HepG2 (cell line): ENCODE data around the gene KCND1. TPM values are rescaled to one million over a fixed set of nuclear protein-coding genes. Genes with fewer than 3 reads are reported as not detected.

Experiments used
- ATAC-seq: fragments of 200-7000 bp; cut with Tn5 transposase; 3 replicates; pipeline ENCODE4 v1.9.1; 2020; ENCODE audit warnings: mild to moderate bottlenecking, moderate library complexity
- BruUV-seq: library from RNA; stranded (reverse); fragments of 400-500 nt; replicated peaks from 2 replicates; lab custom pipeline; 2021; lab: Mats Ljungman, UMichigan
- CTCF ChIA-PET: fragments of 300-600 bp; formaldehyde crosslinking; extraction: SDS; loops from one replicate; lab custom pipeline; 2021; ENCODE audit warnings: low total read pairs, inconsistent platforms, low intra/inter-chr PET ratio; lab: Yijun Ruan, JAX
- POLR2A ChIA-PET: fragments of 350-600 bp; sonication (Branson Sonifier 250); formaldehyde crosslinking; loops from one replicate; lab custom pipeline; 2020; ENCODE audit warnings: antibody characterized with exemption, inconsistent platforms; lab: Yijun Ruan, JAX
- DNase-seq: peaks from one replicate; pipeline ENCODE4 v3.0.0-alpha.2; 2015; ENCODE audit warnings: low spot score
- FAIRE-seq: peaks from 3 replicates; lab custom pipeline; 2011; peaks lifted over from hg19 to GRCh38; lab: Jason Lieb, UNC
- H2AFZ ChIP-seq: one replicate; pipeline ENCODE4 v1.6.1; 2011; ENCODE audit warnings: low read length, inconsistent platforms
- H3K27ac ChIP-seq: fragments of 300-600 bp; 3 replicates; pipeline ENCODE4 v1.8.0; 2011; ENCODE audit warnings: mixed run types, mild to moderate bottlenecking, mixed read lengths, low read length, inconsistent platforms; ENCODE audit not compliant: insufficient read depth; ENCODE audit errors: extremely low read length
- H3K27me3 ChIP-seq, 2 experiments: fragments of 200-600 bp in 1 of 2; 2 replicates in 1 of 2; 3 replicates in 1 of 2; pipeline versions ENCODE4 v1.6.0 to v1.8.0; 2011; ENCODE audit warnings: low read length in 2 of 2, mild to moderate bottlenecking in 2 of 2, moderate library complexity in 2 of 2, inconsistent platforms in 1 of 2; ENCODE audit not compliant: insufficient read depth in 2 of 2, control insufficient read depth in 1 of 2
- H3K36me3 ChIP-seq, 2 experiments: fragments of 200-600 bp in 1 of 2; replicated peaks in 1 of 2; 2 replicates in 1 of 2; 3 replicates in 1 of 2; pipeline versions ENCODE4 v1.5.1 to v1.8.0; 2011; ENCODE audit warnings: low read length in 2 of 2, inconsistent platforms in 1 of 2; ENCODE audit not compliant: insufficient read depth in 2 of 2, control insufficient read depth in 1 of 2
- H3K4me1 ChIP-seq: 2 replicates; pipeline ENCODE4 v1.5.1; 2012; ENCODE audit warnings: low read length, inconsistent platforms; ENCODE audit not compliant: insufficient read depth
- H3K4me2 ChIP-seq: 2 replicates; pipeline ENCODE4 v1.6.0; 2011; ENCODE audit warnings: low read depth, low read length, inconsistent platforms
- H3K4me3 ChIP-seq, 3 experiments: fragments of 200-600 bp in 1 of 3; sonication (generic), shearing (Covaris generic) in 1 of 3; replicated peaks in 1 of 3; 2 replicates each; pipeline ENCODE4 v1.5.1; 2011 to 2016; ENCODE audit warnings: low read length in 3 of 3, inconsistent platforms in 2 of 3, low read depth in 2 of 3, mild to moderate bottlenecking in 2 of 3, control low read depth in 1 of 3, mixed read lengths in 1 of 3; ENCODE audit not compliant: insufficient read depth in 1 of 3
- H3K79me2 ChIP-seq: one replicate; pipeline ENCODE4 v1.6.1; 2011; ENCODE audit warnings: low read length, inconsistent platforms; ENCODE audit not compliant: insufficient read depth
- H3K9ac ChIP-seq: 2 replicates; pipeline ENCODE4 v1.6.0; 2011; ENCODE audit warnings: mild to moderate bottlenecking, low read depth, low read length, inconsistent platforms; ENCODE audit not compliant: insufficient read depth
- H3K9me3 ChIP-seq: 2 replicates; pipeline ENCODE4 v1.5.1; 2012; ENCODE audit warnings: mild to moderate bottlenecking, low read length
- H4K20me1 ChIP-seq: 2 replicates; pipeline ENCODE4 v1.6.0; 2011; ENCODE audit warnings: inconsistent platforms, mild to moderate bottlenecking, low read length, moderate library complexity; ENCODE audit not compliant: insufficient read depth
- CBX2 ChIP-seq, 2 experiments: fragments of 200-600 bp in 1 of 2; sonication (generic); formaldehyde crosslinking in 1 of 2; IDR thresholded peaks; 2 replicates each; pipeline versions ENCODE4 v1.7.0 to v1.8.1; 2018 to 2022; ENCODE audit warnings: low read depth in 2 of 2, low read length in 1 of 2, mild to moderate bottlenecking in 1 of 2, missing genetic modification reagents in 1 of 2
- CCDC6 ChIP-seq: sonication (generic); formaldehyde crosslinking; IDR thresholded peaks from 2 replicates; pipeline ENCODE4 v1.8.1; 2022; ENCODE audit warnings: mild to moderate bottlenecking, missing genetic modification reagents, moderate library complexity
- HDAC6 ChIP-seq: fragments of 200-600 bp; sonication (generic); IDR thresholded peaks from 2 replicates; pipeline ENCODE4 v1.7.0; 2017; ENCODE audit warnings: mild to moderate bottlenecking, antibody characterized with exemption, low read length, low read depth
- KAT2B ChIP-seq: fragments of 150-350 bp; IDR thresholded peaks from 2 replicates; pipeline ENCODE4 v1.6.1; 2014; ENCODE audit warnings: low read depth, low read length, borderline replicate concordance
- POGK ChIP-seq: sonication (generic); formaldehyde crosslinking; conservative IDR thresholded peaks from 2 replicates; pipeline ENCODE4 v1.8.0; 2022; ENCODE audit warnings: mild to moderate bottlenecking, moderate library complexity, missing genetic modification reagents
- PREB ChIP-seq: sonication (generic); formaldehyde crosslinking; IDR thresholded peaks from 2 replicates; pipeline ENCODE4 v1.4.0; 2020; ENCODE audit warnings: missing genetic modification reagents
- RBM39 ChIP-seq: fragments of 200-400 bp; formaldehyde crosslinking; IDR thresholded peaks from one replicate; pipeline ENCODE4 v1.6.1; 2018; ENCODE audit warnings: antibody characterized with exemption, mild to moderate bottlenecking, low read depth, low read length; ENCODE audit not compliant: poor library complexity, severe bottlenecking
- REXO4 ChIP-seq: sonication (generic); formaldehyde crosslinking; IDR thresholded peaks from 2 replicates; pipeline ENCODE4 v1.8.0; 2022; ENCODE audit warnings: missing genetic modification reagents, mild to moderate bottlenecking, borderline replicate concordance
- SALL2 ChIP-seq: sonication (generic); formaldehyde crosslinking; IDR thresholded peaks from 2 replicates; pipeline ENCODE4 v1.8.1; 2023; ENCODE audit warnings: mild to moderate bottlenecking, missing genetic modification reagents, inconsistent platforms
- SP140L ChIP-seq: sonication (generic); formaldehyde crosslinking; IDR thresholded peaks from 2 replicates; pipeline ENCODE4 v1.4.0; 2020; ENCODE audit warnings: missing genetic modification reagents, borderline replicate concordance
- ZIK1 ChIP-seq: sonication (generic); formaldehyde crosslinking; IDR thresholded peaks from 2 replicates; pipeline ENCODE4 v1.5.0; 2020; ENCODE audit warnings: mild to moderate bottlenecking, low read depth, missing genetic modification reagents, borderline replicate concordance
- ZMYM2 ChIP-seq: sonication (generic); formaldehyde crosslinking; IDR thresholded peaks from 2 replicates; pipeline ENCODE4 v1.8.0; 2022; ENCODE audit warnings: mild to moderate bottlenecking, missing genetic modification reagents
- ZNF326 ChIP-seq: sonication (generic); formaldehyde crosslinking; IDR thresholded peaks from 2 replicates; pipeline ENCODE4 v1.4.0; 2020; ENCODE audit warnings: missing genetic modification reagents, borderline replicate concordance
- ZNF713 ChIP-seq: sonication (generic); formaldehyde crosslinking; IDR thresholded peaks from 2 replicates; pipeline ENCODE4 v1.4.0; 2020; ENCODE audit warnings: mild to moderate bottlenecking, missing genetic modification reagents
- ZNF746 ChIP-seq: sonication (generic); formaldehyde crosslinking; IDR thresholded peaks from 2 replicates; pipeline ENCODE4 v1.8.0; 2022; ENCODE audit warnings: mild to moderate bottlenecking, missing genetic modification reagents
- ZNF773 ChIP-seq: sonication (generic); formaldehyde crosslinking; IDR thresholded peaks from 2 replicates; pipeline ENCODE4 v1.4.0; 2020; ENCODE audit warnings: missing genetic modification reagents, borderline replicate concordance
- WGBS: methylation state at CpG from one replicate; pipeline ENCODE4 v1.1.6; 2017; ENCODE audit warnings: low lambda C conversion rate; 5-methylcytosine and 5-hydroxymethylcytosine counted together
- in situ Hi-C: cut with HindIII; loops from 2 replicates; pipeline ENCODE4 v1.10.0; 2017; ENCODE audit warnings: low pct_unique_long_range_greater_than_20kb; ENCODE audit not compliant: extremely low pct_ligation_motif_present
- intact Hi-C: fragments of 100-400 bp; cut with micrococcal nuclease; formaldehyde crosslinking; loops from one replicate; pipeline ENCODE4 v1.10.0; 2022; ENCODE audit not compliant: unreplicated experiment
- polyA plus RNA-seq, 8 experiments: library from polyadenylated mRNA; depleted of rRNA in 3 of 8; stranded (reverse) in 7 of 8; unstranded in 1 of 8; fragments of >200 nt; fragmentation: Illumina TruSeq in 4 of 8; extraction: Trizol in 4 of 8; gene quantifications; 2 replicates each; pipeline versions ENCODE4 v1.2.1 to v1.2.3, GENCODE V29; 2011 to 2016; ENCODE audit warnings: low read depth in 4 of 8, missing spikeins in 1 of 8, mixed read lengths in 1 of 8; ENCODE audit not compliant: insufficient read depth in 1 of 8
- total RNA-seq, 5 experiments: library from RNA; depleted of rRNA; stranded (reverse); fragments of >200 nt; fragmentation: Illumina TruSeq; extraction: Trizol; gene quantifications; 2 replicates each; pipeline ENCODE4 v1.2.3, GENCODE V29; 2016; ENCODE audit warnings: low read depth in 1 of 5

Gene KCND1
- total and polyA plus RNA-seq, 2 of the 13 experiments (the other 11 are each of a cell fraction or from before 2014, with no cell fraction given), result 0.07 to 0.30 TPM

DNA sequence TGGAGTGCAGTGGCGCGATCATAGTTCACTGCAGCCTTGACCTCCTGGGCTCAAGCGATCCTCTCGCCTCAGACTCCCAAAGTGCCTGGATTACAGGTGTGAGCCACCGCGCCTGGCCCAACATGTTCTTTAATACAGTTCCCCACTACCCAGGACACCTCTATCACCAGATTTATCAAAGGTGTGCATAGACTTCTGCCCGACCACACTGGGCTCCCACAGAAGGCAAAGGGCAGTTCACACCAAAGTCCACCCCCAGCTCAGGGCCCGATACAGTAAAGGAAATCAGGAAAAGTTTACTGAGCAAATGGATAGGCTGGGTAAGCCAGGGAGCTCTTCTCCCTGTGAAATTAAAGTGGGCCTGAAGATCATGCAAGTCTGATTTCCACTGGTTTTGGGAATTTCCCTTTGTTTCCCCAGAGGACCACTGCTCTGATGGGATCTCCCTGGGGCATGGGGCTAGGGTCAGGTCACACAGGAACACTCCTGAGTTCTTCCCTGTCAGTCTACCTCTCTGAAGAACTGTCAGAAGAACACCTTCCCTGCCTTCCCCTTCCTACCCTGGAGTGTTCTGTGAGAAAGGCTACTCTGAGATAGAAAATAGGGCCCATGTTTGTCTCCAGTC, 35.1 kb downstream of the KCND1 start:
- BruUV-seq, result no TSS peak
- POLR2A ChIA-PET, result no interaction called here
- peaks cover 8 to 28% of the 10 kb centered on the region in 2 experiments; a peak in 4 of 5 replicates for H3K36me3 ChIP-seq

More for the DNA sequence above, 35.1 kb downstream of the KCND1 start:
- Histone ChIP-seq H3K4me1 (peaks cover 13% of the 10 kb centered on the region), H3K79me2 (peaks cover 18% of the 10 kb centered on the region), H3K9ac (no peak overlapping the region), H4K20me1 (no peaks in the 10 kb centered on the region), H3K27me3 (no peaks in the 10 kb centered on the region), H3K9me3 (no peaks in the 10 kb centered on the region), H3K27ac (no peak overlapping the region), H2AFZ (no peak overlapping the region)
- FAIRE-seq (no peak), DNase-seq (no peak), ATAC-seq (no peak)
- in situ Hi-C loops, result no loop called here
- CTCF ChIA-PET, result no interaction called here
- TF ChIP-seq CCDC6 (CRISPR knock-in tag) (no peak), SALL2 (CRISPR knock-in tag) (no peak), REXO4 (no peak), CBX2 (IDR thresholded peaks at IDR 0.05; ENCODE audit: low read depth, low read length) (no peak), CBX2 (CRISPR knock-in tag; IDR thresholded peaks at IDR 0.05; ENCODE audit: low read depth) (no peak), ZNF773 (CRISPR knock-in tag) (no peak), SP140L (CRISPR knock-in tag) (no peak), RBM39 (no peak), HDAC6 (no peak), ZNF713 (CRISPR knock-in tag) (no peak), ZNF326 (CRISPR knock-in tag) (no peak), ZIK1 (CRISPR knock-in tag) (no peak), ZMYM2 (CRISPR knock-in tag) (no peak), ZNF746 (CRISPR knock-in tag) (no peak), POGK (CRISPR knock-in tag) (no peak), KAT2B (no peak), PREB (CRISPR knock-in tag) (no peak)
- TF ChIP-seq, all 625 proteins: peak for 0
- intact Hi-C loops, result no loop called here
- WGBS, result 97% methylated on average over 7 of the region's 8 CpGs
- Histone ChIP-seq H3K4me2 (no peak overlapping the region), H3K4me3 (no peak overlapping the region)
